Prostate gland (tissue), 2 donors: ENCODE results near the gene CLDN5.

Source experiments
- CTCF ChIP-seq, 4 experiments: fragments of 200-600 bp in 2 of 4; fragments of 450-650 bp in 2 of 4; sonication (generic) in 2 of 4; IDR thresholded peaks; 1 replicate in 3 of 4; 2 replicates in 1 of 4; pipeline ENCODE4 v1.5.1; 2016 to 2019; ENCODE audit warnings: antibody characterized with exemption in 4 of 4, mild to moderate bottlenecking in 2 of 4, moderate library complexity in 2 of 4
- POLR2A ChIP-seq: fragments of 450-650 bp; IDR thresholded peaks from one replicate; pipeline ENCODE4 v1.6.1; 2016; ENCODE audit warnings: antibody characterized with exemption, mild to moderate bottlenecking
- POLR2AphosphoS5 ChIP-seq: sonication (generic); formaldehyde crosslinking; IDR thresholded peaks from one replicate; pipeline ENCODE4 v1.6.1; 2017; ENCODE audit warnings: antibody characterized with exemption

GRCh38 chr22:19519041-19519926 lies 4.9 kb downstream of the CLDN5 start:
- TF ChIP-seq POLR2AphosphoS5, result no peak
- TF ChIP-seq CTCF (IDR thresholded peaks at IDR 0.05), result no peak
- TF ChIP-seq POLR2A, result no peak
